NCI-H2107 treated with DMSO at 0.1 percent for 48 hours (cell line): ENCODE results near the gene DOCK3.
"Not testable (repeated sequence)": the region's sequence is repeated elsewhere in the genome, so short reads cannot be mapped to it uniquely, and the experiment has no call there.

Source experiments
- DNase-seq: peaks from one replicate; lab custom pipeline; 2025; ENCODE audit not compliant: unreplicated experiment; lab: John Stamatoyannopoulos, UW

Gene DOCK3

GRCh38 chr3:50873376-50874157 lies 198.8 kb downstream of the DOCK3 start:
- no peak for DNase-seq

GRCh38 chr3:50874876-50875275 lies 200.1 kb downstream of the DOCK3 start:
- DNase-seq = not testable (repeated sequence)

GRCh38 chr3:50876947-50877346 lies 202.2 kb downstream of the DOCK3 start:
- DNase-seq = no peak

- DNase-seq = not testable (repeated sequence)
Observed at GRCh38 chr3:50882733-50883132, 208.0 kb downstream of the DOCK3 start.

- DNase-seq = no peak
Observed at GRCh38 chr3:50883755-50884154, 209.0 kb downstream of the DOCK3 start.

GRCh38 chr3:50885070-50885850 lies 210.5 kb downstream of the DOCK3 start:
- no peak for DNase-seq

- no peak for DNase-seq
Observed at GRCh38 chr3:50890688-50891344, 216.1 kb downstream of the DOCK3 start.

GRCh38 chr3:50901097-50901496 lies 226.4 kb downstream of the DOCK3 start:
- DNase-seq = not testable (repeated sequence)

GRCh38 chr3:50912746-50913145 lies 238.0 kb downstream of the DOCK3 start:
- no peak for DNase-seq

GRCh38 chr3:50913260-50913659 lies 238.5 kb downstream of the DOCK3 start:
- no peak for DNase-seq

GRCh38 chr3:50922071-50922470 lies 247.3 kb downstream of the DOCK3 start:
- not testable (repeated sequence) for DNase-seq

- no peak for DNase-seq
Observed at GRCh38 chr3:50923955-50924354, 249.2 kb downstream of the DOCK3 start.

- no peak for DNase-seq
Observed at GRCh38 chr3:50924638-50925037, 249.9 kb downstream of the DOCK3 start.

- DNase-seq = no peak
Observed at GRCh38 chr3:50926868-50927267, 252.1 kb downstream of the DOCK3 start.

GRCh38 chr3:50930371-50931208 lies 255.9 kb downstream of the DOCK3 start:
- DNase-seq = no peak

GRCh38 chr3:50932918-50933317 lies 258.2 kb downstream of the DOCK3 start:
- not testable (repeated sequence) for DNase-seq

- DNase-seq = no peak
Observed at GRCh38 chr3:50936389-50936788, 261.7 kb downstream of the DOCK3 start.

GRCh38 chr3:50947419-50947818 lies 272.7 kb downstream of the DOCK3 start:
- no peak for DNase-seq

GRCh38 chr3:50950591-50950990 lies 275.9 kb downstream of the DOCK3 start:
- DNase-seq = no peak

GRCh38 chr3:50953825-50954414 lies 279.2 kb downstream of the DOCK3 start:
- DNase-seq = no peak
